HEK293 (cell line): ENCODE results near the gene SPEM1.
A peak's percentile ranks its signal among the peaks of the same experiment; 100 is the strongest.

Experiments used
- CTCF ChIA-PET: fragments of 350-600 bp; formaldehyde crosslinking; extraction: SDS; loops from one replicate; lab custom pipeline; 2021; ENCODE audit warnings: antibody characterized with exemption; lab: Yijun Ruan, JAX
- POLR2A ChIA-PET: fragments of 300-600 bp; formaldehyde crosslinking; extraction: SDS; loops from one replicate; lab custom pipeline; 2020; ENCODE audit warnings: antibody characterized with exemption, inconsistent platforms; lab: Yijun Ruan, JAX
- H3K27ac ChIP-seq: fragments of 200-500 bp; sonication (Bioruptor generic); 2 replicates; pipeline ENCODE4 v1.5.1; 2014; ENCODE audit warnings: low read depth, low read length, control low read depth, inconsistent platforms; ENCODE audit errors: extremely low read depth
- H3K36me3 ChIP-seq, 2 experiments: fragments of 200-500 bp in 1 of 2; sonication (Bioruptor generic) in 1 of 2; 1 replicate in 1 of 2; 2 replicates in 1 of 2; pipeline ENCODE4 v1.5.1; 2014 to 2017; ENCODE audit warnings: inconsistent platforms in 2 of 2, low read length in 2 of 2; ENCODE audit not compliant: control insufficient read depth in 2 of 2, insufficient read depth in 1 of 2
- H3K4me1 ChIP-seq: fragments of 200-500 bp; sonication (Bioruptor generic); 2 replicates; pipeline ENCODE4 v1.5.1; 2014; ENCODE audit warnings: mild to moderate bottlenecking, low read length, inconsistent platforms; ENCODE audit not compliant: control insufficient read depth, insufficient read depth
- H3K4me3 ChIP-seq: 2 replicates; pipeline ENCODE4 v1.5.1; 2011; ENCODE audit warnings: low read depth, mild to moderate bottlenecking, control low read depth, low read length, moderate library complexity
- H3K9me3 ChIP-seq: fragments of 200-500 bp; sonication (Bioruptor generic); 2 replicates; pipeline ENCODE4 v1.5.1; 2014; ENCODE audit warnings: low read depth, low read length, inconsistent platforms; ENCODE audit not compliant: control insufficient read depth, insufficient read depth
- FEZF1 ChIP-seq: fragments of 450-650 bp; formaldehyde crosslinking; IDR thresholded peaks from 2 replicates; pipeline ENCODE4 v1.5.1; 2016; ENCODE audit warnings: missing biosample characterization, missing genetic modification characterization
- YY2 ChIP-seq: fragments of 450-650 bp; formaldehyde crosslinking; IDR thresholded peaks from 2 replicates; pipeline ENCODE4 v1.5.1; 2016; ENCODE audit warnings: missing biosample characterization, missing genetic modification characterization
- ZBTB17 ChIP-seq: fragments of 450-650 bp; formaldehyde crosslinking; IDR thresholded peaks from 2 replicates; pipeline ENCODE4 v1.5.1; 2016; ENCODE audit warnings: missing biosample characterization, missing genetic modification characterization
- ZBTB48 ChIP-seq: fragments of 450-650 bp; formaldehyde crosslinking; IDR thresholded peaks from 2 replicates; pipeline ENCODE4 v1.5.1; 2016; ENCODE audit warnings: missing biosample characterization, missing genetic modification characterization
- ZEB2 ChIP-seq: fragments of 450-650 bp; formaldehyde crosslinking; IDR thresholded peaks from 2 replicates; pipeline ENCODE4 v1.5.1; 2016; ENCODE audit warnings: missing biosample characterization, missing genetic modification characterization
- ZNF2 ChIP-seq: fragments of 450-650 bp; formaldehyde crosslinking; IDR thresholded peaks from 2 replicates; pipeline ENCODE4 v1.5.1; 2016; ENCODE audit warnings: missing biosample characterization, missing genetic modification characterization
- ZNF202 ChIP-seq: fragments of 450-650 bp; formaldehyde crosslinking; IDR thresholded peaks from 2 replicates; pipeline ENCODE4 v1.5.1; 2016; ENCODE audit warnings: missing biosample characterization, missing genetic modification characterization, borderline replicate concordance
- ZNF223 ChIP-seq: fragments of 450-650 bp; formaldehyde crosslinking; IDR thresholded peaks from 2 replicates; pipeline ENCODE4 v1.5.1; 2016; ENCODE audit warnings: missing biosample characterization, missing genetic modification characterization
- ZNF302 ChIP-seq: fragments of 450-650 bp; formaldehyde crosslinking; IDR thresholded peaks from 2 replicates; pipeline ENCODE4 v1.5.1; 2016; ENCODE audit warnings: missing biosample characterization, missing genetic modification characterization, low read depth
- ZNF366 ChIP-seq: fragments of 450-650 bp; formaldehyde crosslinking; conservative IDR thresholded peaks from 2 replicates; pipeline ENCODE4 v1.5.1; 2016; ENCODE audit warnings: missing biosample characterization, missing genetic modification characterization
- ZNF404 ChIP-seq: fragments of 450-650 bp; formaldehyde crosslinking; IDR thresholded peaks from 2 replicates; pipeline ENCODE4 v1.5.1; 2017; ENCODE audit warnings: missing biosample characterization, missing genetic modification characterization
- ZNF558 ChIP-seq: fragments of 450-650 bp; formaldehyde crosslinking; IDR thresholded peaks from 2 replicates; pipeline ENCODE4 v1.5.1; 2016; ENCODE audit warnings: missing biosample characterization, missing genetic modification characterization
- ZNF776 ChIP-seq: fragments of 450-650 bp; formaldehyde crosslinking; IDR thresholded peaks from 2 replicates; pipeline ENCODE4 v1.5.0; 2017; ENCODE audit warnings: missing biosample characterization, missing genetic modification characterization, borderline replicate concordance
- TF ChIP-seq, protein P1 (sequence below): fragments of 450-650 bp; formaldehyde crosslinking; conservative IDR thresholded peaks from 2 replicates; pipeline ENCODE4 v1.5.1; 2016; ENCODE audit warnings: low read depth, missing biosample characterization, missing genetic modification characterization
- TF ChIP-seq, protein P2 (sequence below): fragments of 450-650 bp; formaldehyde crosslinking; IDR thresholded peaks from 2 replicates; pipeline ENCODE4 v1.5.1; 2016; ENCODE audit warnings: missing biosample characterization, missing genetic modification characterization
- TF ChIP-seq, protein P3 (sequence below): fragments of 450-650 bp; formaldehyde crosslinking; IDR thresholded peaks from 2 replicates; pipeline ENCODE4 v1.5.1; 2017; ENCODE audit warnings: missing biosample characterization, missing genetic modification characterization
- TF ChIP-seq, protein P4 (sequence below): fragments of 450-650 bp; formaldehyde crosslinking; IDR thresholded peaks from 2 replicates; pipeline ENCODE4 v1.5.1; 2016; ENCODE audit warnings: missing biosample characterization, missing genetic modification characterization

SPEM1 gene

DNA sequence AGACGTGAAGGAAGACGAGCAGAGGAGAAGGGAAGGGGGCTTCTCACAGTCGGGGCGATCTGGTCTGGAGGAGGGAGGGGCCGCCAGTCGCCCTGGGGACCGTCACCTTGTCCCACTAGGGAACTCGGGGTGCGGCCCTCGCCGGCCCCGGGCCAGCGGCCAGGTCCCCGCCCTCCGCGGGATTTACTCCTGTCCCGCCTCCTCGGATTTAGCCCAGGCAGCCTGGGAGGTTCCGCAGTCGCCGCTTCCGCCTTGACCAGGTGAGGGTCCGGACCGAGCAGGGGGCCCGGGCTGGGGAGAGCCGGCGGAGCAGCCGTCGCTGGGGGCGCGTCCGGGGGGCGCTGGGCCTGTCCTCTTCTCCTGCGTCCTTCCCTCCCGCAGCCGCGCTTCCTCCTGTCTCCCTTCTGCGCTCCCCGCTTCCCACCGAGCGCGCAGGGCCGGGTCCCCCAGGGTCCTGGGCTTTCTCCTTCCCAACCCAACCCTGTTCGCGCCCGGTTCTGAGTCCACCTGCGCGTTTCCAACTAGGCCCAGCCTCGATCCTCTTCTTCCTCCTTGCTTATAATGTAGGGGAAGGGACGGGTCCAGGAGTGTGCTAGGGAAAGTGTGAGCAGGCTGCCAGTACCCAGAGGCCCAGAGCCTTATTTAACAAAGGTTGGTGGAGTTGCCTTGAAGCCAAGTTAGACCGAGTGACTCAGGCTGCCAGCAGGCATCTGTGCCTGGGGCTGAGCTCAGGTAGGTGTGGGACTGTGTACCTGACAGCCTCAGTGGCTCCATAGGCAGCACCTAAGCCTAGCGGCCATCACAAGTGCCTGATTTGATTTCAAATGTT is 39.1 kb upstream of the SPEM1 start, which contains the start of gene TNK1 (continued):
- TF ChIP-seq, protein P1, sequence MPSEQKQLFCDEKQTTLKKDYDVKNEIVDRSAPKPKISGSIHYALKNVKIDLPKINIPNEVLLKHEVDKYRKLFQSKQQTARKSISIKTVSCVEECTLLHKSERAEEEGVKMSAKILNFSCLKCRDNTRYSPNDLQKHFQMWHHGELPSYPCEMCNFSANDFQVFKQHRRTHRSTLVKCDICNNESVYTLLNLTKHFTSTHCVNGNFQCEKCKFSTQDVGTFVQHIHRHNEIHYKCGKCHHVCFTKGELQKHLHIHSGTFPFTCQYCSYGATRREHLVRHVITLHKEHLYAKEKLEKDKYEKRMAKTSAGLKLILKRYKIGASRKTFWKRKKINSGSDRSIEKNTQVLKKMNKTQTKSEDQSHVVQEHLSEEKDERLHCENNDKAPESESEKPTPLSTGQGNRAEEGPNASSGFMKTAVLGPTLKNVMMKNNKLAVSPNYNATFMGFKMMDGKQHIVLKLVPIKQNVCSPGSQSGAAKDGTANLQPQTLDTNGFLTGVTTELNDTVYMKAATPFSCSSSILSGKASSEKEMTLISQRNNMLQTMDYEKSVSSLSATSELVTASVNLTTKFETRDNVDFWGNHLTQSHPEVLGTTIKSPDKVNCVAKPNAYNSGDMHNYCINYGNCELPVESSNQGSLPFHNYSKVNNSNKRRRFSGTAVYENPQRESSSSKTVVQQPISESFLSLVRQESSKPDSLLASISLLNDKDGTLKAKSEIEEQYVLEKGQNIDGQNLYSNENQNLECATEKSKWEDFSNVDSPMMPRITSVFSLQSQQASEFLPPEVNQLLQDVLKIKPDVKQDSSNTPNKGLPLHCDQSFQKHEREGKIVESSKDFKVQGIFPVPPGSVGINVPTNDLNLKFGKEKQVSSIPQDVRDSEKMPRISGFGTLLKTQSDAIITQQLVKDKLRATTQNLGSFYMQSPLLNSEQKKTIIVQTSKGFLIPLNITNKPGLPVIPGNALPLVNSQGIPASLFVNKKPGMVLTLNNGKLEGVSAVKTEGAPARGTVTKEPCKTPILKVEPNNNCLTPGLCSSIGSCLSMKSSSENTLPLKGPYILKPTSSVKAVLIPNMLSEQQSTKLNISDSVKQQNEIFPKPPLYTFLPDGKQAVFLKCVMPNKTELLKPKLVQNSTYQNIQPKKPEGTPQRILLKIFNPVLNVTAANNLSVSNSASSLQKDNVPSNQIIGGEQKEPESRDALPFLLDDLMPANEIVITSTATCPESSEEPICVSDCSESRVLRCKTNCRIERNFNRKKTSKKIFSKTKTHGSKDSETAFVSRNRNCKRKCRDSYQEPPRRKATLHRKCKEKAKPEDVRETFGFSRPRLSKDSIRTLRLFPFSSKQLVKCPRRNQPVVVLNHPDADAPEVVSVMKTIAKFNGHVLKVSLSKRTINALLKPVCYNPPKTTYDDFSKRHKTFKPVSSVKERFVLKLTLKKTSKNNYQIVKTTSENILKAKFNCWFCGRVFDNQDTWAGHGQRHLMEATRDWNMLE (tag by site-specific recombination), result no peak
- TF ChIP-seq ZBTB48 (tag by site-specific recombination) (peak; percentile 62; the same call in 1 of the 2 replicates), ZNF202 (tag by site-specific recombination) (no peak), ZNF366 (tag by site-specific recombination) (no peak), YY2 (no peak), ZNF223 (no peak)
- TF ChIP-seq, protein P2, sequence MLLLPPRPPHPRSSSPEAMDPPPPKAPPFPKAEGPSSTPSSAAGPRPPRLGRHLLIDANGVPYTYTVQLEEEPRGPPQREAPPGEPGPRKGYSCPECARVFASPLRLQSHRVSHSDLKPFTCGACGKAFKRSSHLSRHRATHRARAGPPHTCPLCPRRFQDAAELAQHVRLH (tag by site-specific recombination), result no peak
- TF ChIP-seq, protein P3, sequence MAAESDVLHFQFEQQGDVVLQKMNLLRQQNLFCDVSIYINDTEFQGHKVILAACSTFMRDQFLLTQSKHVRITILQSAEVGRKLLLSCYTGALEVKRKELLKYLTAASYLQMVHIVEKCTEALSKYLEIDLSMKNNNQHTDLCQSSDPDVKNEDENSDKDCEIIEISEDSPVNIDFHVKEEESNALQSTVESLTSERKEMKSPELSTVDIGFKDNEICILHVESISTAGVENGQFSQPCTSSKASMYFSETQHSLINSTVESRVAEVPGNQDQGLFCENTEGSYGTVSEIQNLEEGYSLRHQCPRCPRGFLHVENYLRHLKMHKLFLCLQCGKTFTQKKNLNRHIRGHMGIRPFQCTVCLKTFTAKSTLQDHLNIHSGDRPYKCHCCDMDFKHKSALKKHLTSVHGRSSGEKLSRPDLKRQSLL, result no peak
- TF ChIP-seq, protein P4, sequence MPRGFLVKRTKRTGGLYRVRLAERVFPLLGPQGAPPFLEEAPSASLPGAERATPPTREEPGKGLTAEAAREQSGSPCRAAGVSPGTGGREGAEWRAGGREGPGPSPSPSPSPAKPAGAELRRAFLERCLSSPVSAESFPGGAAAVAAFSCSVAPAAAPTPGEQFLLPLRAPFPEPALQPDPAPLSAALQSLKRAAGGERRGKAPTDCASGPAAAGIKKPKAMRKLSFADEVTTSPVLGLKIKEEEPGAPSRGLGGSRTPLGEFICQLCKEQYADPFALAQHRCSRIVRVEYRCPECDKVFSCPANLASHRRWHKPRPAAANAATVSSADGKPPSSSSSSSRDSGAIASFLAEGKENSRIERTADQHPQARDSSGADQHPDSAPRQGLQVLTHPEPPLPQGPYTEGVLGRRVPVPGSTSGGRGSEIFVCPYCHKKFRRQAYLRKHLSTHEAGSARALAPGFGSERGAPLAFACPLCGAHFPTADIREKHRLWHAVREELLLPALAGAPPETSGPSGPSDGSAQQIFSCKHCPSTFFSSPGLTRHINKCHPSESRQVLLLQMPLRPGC (tag by site-specific recombination), result no peak

DNA sequence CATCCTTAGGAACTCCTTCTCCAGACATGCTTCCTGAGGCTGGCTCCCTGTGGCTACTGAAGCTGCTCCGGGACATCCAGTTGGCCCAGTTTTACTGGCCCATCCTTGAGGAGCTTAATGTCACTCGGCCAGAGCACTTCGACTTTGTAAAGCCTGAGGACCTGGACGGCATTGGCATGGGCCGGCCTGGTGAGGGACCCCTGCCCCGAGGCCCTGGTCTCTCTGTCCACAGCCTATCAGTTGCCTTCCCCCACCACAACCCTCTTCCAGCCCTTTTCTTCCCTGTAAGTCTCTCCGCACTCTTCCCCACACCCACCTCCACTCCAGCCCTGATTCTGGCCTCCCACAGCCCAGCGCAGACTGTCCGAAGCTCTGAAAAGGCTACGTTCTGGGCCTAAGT is 37.2 kb upstream of the SPEM1 start:
- Histone ChIP-seq H3K27ac (no peak overlapping the region), H3K36me3 (no peaks in the 10 kb centered on the region; a peak in 1 of 3 replicates), H3K9me3 (no peaks in the 10 kb centered on the region), H3K4me1 (no peaks in the 10 kb centered on the region), H3K4me3 (no peak overlapping the region)
- CTCF ChIA-PET, result interaction anchor here (1.2 kb wide), 1 partner anchor 27 kb away, joined by 3 read pairs; no protein-coding TSS in a partner anchor
- TF ChIP-seq ZNF2 (tag by site-specific recombination) (no peak), ZNF776 (tag by site-specific recombination) (no peak)
- POLR2A ChIA-PET, result interaction anchor here (1.1 kb wide), 2 partner anchors 15 to 21 kb away, joined by 3 to 4 read pairs; partner anchors contain the start of gene TMEM256

DNA sequence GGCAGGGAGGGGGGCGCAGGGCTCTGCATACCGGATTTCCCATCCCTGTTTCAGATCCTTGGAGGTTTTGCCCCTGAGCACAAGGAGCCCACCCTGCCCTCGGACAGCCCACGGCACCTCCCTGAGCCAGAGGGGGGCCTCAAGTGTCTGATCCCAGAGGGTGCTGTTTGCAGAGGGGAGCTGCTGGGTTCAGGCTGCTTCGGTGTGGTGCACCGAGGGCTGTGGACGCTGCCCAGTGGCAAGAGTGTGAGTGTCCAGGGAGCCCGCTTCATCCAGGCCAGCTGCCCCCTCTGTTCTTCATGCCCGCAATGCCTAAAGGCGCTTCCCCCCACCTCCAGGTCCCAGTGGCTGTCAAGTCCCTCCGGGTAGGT is 36.8 kb upstream of the SPEM1 start:
- TF ChIP-seq ZNF404 (tag by site-specific recombination) (no peak), ZBTB17 (tag by site-specific recombination) (no peak), ZNF302 (tag by site-specific recombination) (no peak), FEZF1 (tag by site-specific recombination) (no peak), ZEB2 (tag by site-specific recombination) (no peak), ZNF558 (no peak)
- Histone ChIP-seq H3K4me1 (no peaks in the 10 kb centered on the region), H3K27ac (no peak overlapping the region), H3K4me3 (no peak overlapping the region), H3K9me3 (no peaks in the 10 kb centered on the region), H3K36me3 (no peaks in the 10 kb centered on the region; a peak in 1 of 3 replicates)
- ChIA-PET CTCF (no interaction called here), POLR2A (interaction anchor here (1.1 kb wide), 2 partner anchors 15 to 21 kb away, joined by 3 to 4 read pairs; partner anchors contain the start of gene TMEM256)
